HepG2 (cell line): ENCODE measurements around the gene MUC4. TPM values are rescaled to one million over a fixed set of nuclear protein-coding genes. Genes with fewer than 3 reads are reported as not detected.
A peak's percentile ranks its signal among the peaks of the same experiment; 100 is the strongest.

Experiments used
- ATAC-seq: fragments of 200-7000 bp; cut with Tn5 transposase; 3 replicates; pipeline ENCODE4 v1.9.1; 2020; ENCODE audit warnings: mild to moderate bottlenecking, moderate library complexity
- BruUV-seq: library from RNA; stranded (reverse); fragments of 400-500 nt; replicated peaks from 2 replicates; lab custom pipeline; 2021; lab: Mats Ljungman, UMichigan
- CTCF ChIA-PET: fragments of 300-600 bp; formaldehyde crosslinking; extraction: SDS; loops from one replicate; lab custom pipeline; 2021; ENCODE audit warnings: low total read pairs, inconsistent platforms, low intra/inter-chr PET ratio; lab: Yijun Ruan, JAX
- POLR2A ChIA-PET: fragments of 350-600 bp; sonication (Branson Sonifier 250); formaldehyde crosslinking; loops from one replicate; lab custom pipeline; 2020; ENCODE audit warnings: antibody characterized with exemption, inconsistent platforms; lab: Yijun Ruan, JAX
- DNase-seq: peaks from one replicate; pipeline ENCODE4 v3.0.0-alpha.2; 2015; ENCODE audit warnings: low spot score
- FAIRE-seq: peaks from 3 replicates; lab custom pipeline; 2011; peaks lifted over from hg19 to GRCh38; lab: Jason Lieb, UNC
- H2AFZ ChIP-seq: one replicate; pipeline ENCODE4 v1.6.1; 2011; ENCODE audit warnings: low read length, inconsistent platforms
- H3K27ac ChIP-seq: fragments of 300-600 bp; 3 replicates; pipeline ENCODE4 v1.8.0; 2011; ENCODE audit warnings: mixed run types, mild to moderate bottlenecking, mixed read lengths, low read length, inconsistent platforms; ENCODE audit not compliant: insufficient read depth; ENCODE audit errors: extremely low read length
- H3K27me3 ChIP-seq, 2 experiments: fragments of 200-600 bp in 1 of 2; 2 replicates in 1 of 2; 3 replicates in 1 of 2; pipeline versions ENCODE4 v1.6.0 to v1.8.0; 2011; ENCODE audit warnings: low read length in 2 of 2, mild to moderate bottlenecking in 2 of 2, moderate library complexity in 2 of 2, inconsistent platforms in 1 of 2; ENCODE audit not compliant: insufficient read depth in 2 of 2, control insufficient read depth in 1 of 2
- H3K36me3 ChIP-seq, 2 experiments: fragments of 200-600 bp in 1 of 2; replicated peaks in 1 of 2; 2 replicates in 1 of 2; 3 replicates in 1 of 2; pipeline versions ENCODE4 v1.5.1 to v1.8.0; 2011; ENCODE audit warnings: low read length in 2 of 2, inconsistent platforms in 1 of 2; ENCODE audit not compliant: insufficient read depth in 2 of 2, control insufficient read depth in 1 of 2
- H3K4me1 ChIP-seq: 2 replicates; pipeline ENCODE4 v1.5.1; 2012; ENCODE audit warnings: low read length, inconsistent platforms; ENCODE audit not compliant: insufficient read depth
- H3K4me2 ChIP-seq: 2 replicates; pipeline ENCODE4 v1.6.0; 2011; ENCODE audit warnings: low read depth, low read length, inconsistent platforms
- H3K4me3 ChIP-seq, 3 experiments: fragments of 200-600 bp in 1 of 3; sonication (generic), shearing (Covaris generic) in 1 of 3; replicated peaks in 1 of 3; 2 replicates each; pipeline ENCODE4 v1.5.1; 2011 to 2016; ENCODE audit warnings: low read length in 3 of 3, inconsistent platforms in 2 of 3, low read depth in 2 of 3, mild to moderate bottlenecking in 2 of 3, control low read depth in 1 of 3, mixed read lengths in 1 of 3; ENCODE audit not compliant: insufficient read depth in 1 of 3
- H3K79me2 ChIP-seq: one replicate; pipeline ENCODE4 v1.6.1; 2011; ENCODE audit warnings: low read length, inconsistent platforms; ENCODE audit not compliant: insufficient read depth
- H3K9ac ChIP-seq: 2 replicates; pipeline ENCODE4 v1.6.0; 2011; ENCODE audit warnings: mild to moderate bottlenecking, low read depth, low read length, inconsistent platforms; ENCODE audit not compliant: insufficient read depth
- H3K9me3 ChIP-seq: 2 replicates; pipeline ENCODE4 v1.5.1; 2012; ENCODE audit warnings: mild to moderate bottlenecking, low read length
- H4K20me1 ChIP-seq: 2 replicates; pipeline ENCODE4 v1.6.0; 2011; ENCODE audit warnings: inconsistent platforms, mild to moderate bottlenecking, low read length, moderate library complexity; ENCODE audit not compliant: insufficient read depth
- NKX3-1 ChIP-seq: sonication (generic); formaldehyde crosslinking; IDR thresholded peaks from 2 replicates; pipeline ENCODE4 v1.5.0; 2020; ENCODE audit warnings: missing genetic modification reagents
- POLR2A ChIP-seq, 2 experiments: IDR thresholded peaks; 2 replicates each; pipeline ENCODE4 v1.6.1; 2011; ENCODE audit warnings: low read depth in 2 of 2, low read length in 2 of 2, mild to moderate bottlenecking in 1 of 2, moderate library complexity in 1 of 2; ENCODE audit not compliant: insufficient read depth in 1 of 2
- SOX6 ChIP-seq, 2 experiments: fragments of 450-650 bp in 1 of 2; sonication (generic) in 1 of 2; formaldehyde crosslinking in 1 of 2; IDR thresholded peaks; 2 replicates each; pipeline versions ENCODE4 v1.4.0 to v1.6.1; 2017 to 2020; ENCODE audit warnings: antibody characterized with exemption in 1 of 2, mild to moderate bottlenecking in 1 of 2, missing genetic modification reagents in 1 of 2
- SP140L ChIP-seq: sonication (generic); formaldehyde crosslinking; IDR thresholded peaks from 2 replicates; pipeline ENCODE4 v1.4.0; 2020; ENCODE audit warnings: missing genetic modification reagents, borderline replicate concordance
- SP5 ChIP-seq: IDR thresholded peaks from 2 replicates; pipeline ENCODE4 v1.6.1; 2016; ENCODE audit warnings: low read depth, borderline replicate concordance
- SSRP1 ChIP-seq: IDR thresholded peaks from 2 replicates; pipeline ENCODE4 v1.6.1; 2016; ENCODE audit warnings: control low read depth
- ZNF496 ChIP-seq: sonication (generic); formaldehyde crosslinking; IDR thresholded peaks from 2 replicates; pipeline ENCODE4 v1.8.1; 2023; ENCODE audit warnings: mild to moderate bottlenecking, moderate library complexity, missing genetic modification reagents; ENCODE audit not compliant: insufficient replicate concordance
- WGBS: methylation state at CpG from one replicate; pipeline ENCODE4 v1.1.6; 2017; ENCODE audit warnings: low lambda C conversion rate; 5-methylcytosine and 5-hydroxymethylcytosine counted together
- in situ Hi-C: cut with HindIII; loops from 2 replicates; pipeline ENCODE4 v1.10.0; 2017; ENCODE audit warnings: low pct_unique_long_range_greater_than_20kb; ENCODE audit not compliant: extremely low pct_ligation_motif_present
- intact Hi-C: fragments of 100-400 bp; cut with micrococcal nuclease; formaldehyde crosslinking; loops from one replicate; pipeline ENCODE4 v1.10.0; 2022; ENCODE audit not compliant: unreplicated experiment
- polyA plus RNA-seq, 8 experiments: library from polyadenylated mRNA; depleted of rRNA in 3 of 8; stranded (reverse) in 7 of 8; unstranded in 1 of 8; fragments of >200 nt; fragmentation: Illumina TruSeq in 4 of 8; extraction: Trizol in 4 of 8; gene quantifications; 2 replicates each; pipeline versions ENCODE4 v1.2.1 to v1.2.3, GENCODE V29; 2011 to 2016; ENCODE audit warnings: low read depth in 4 of 8, missing spikeins in 1 of 8, mixed read lengths in 1 of 8; ENCODE audit not compliant: insufficient read depth in 1 of 8
- total RNA-seq, 5 experiments: library from RNA; depleted of rRNA; stranded (reverse); fragments of >200 nt; fragmentation: Illumina TruSeq; extraction: Trizol; gene quantifications; 2 replicates each; pipeline ENCODE4 v1.2.3, GENCODE V29; 2016; ENCODE audit warnings: low read depth in 1 of 5
- TF ChIP-seq, protein P1 (sequence below): sonication (generic); formaldehyde crosslinking; IDR thresholded peaks from 2 replicates; pipeline ENCODE4 v1.4.0; 2020; ENCODE audit warnings: missing genetic modification reagents

MUC4 gene
- total and polyA plus RNA-seq, 2 of the 13 experiments (the other 11 are each of a cell fraction or from before 2014, with no cell fraction given) = not detected

DNA sequence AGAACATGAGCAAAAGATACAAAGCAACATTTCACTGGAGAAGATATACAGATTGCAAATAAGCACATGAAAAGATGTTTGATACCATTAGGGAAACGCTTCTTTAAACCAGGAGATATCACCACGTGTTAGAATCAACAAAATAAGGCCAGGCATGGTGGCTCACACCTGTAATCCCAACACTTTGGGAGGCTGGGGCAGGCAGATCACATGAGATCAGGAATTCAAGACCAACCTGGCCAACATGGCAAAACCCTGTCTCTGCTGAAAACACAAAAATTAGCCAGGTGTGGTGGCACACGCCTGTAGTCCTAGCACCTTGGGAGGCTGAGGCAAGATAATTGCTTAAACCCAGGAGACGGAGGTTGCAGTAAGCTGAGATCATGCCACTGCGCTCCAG, 111.4 kb downstream of the MUC4 start:
- intact Hi-C loops = no loop called here
- H3K4me3 ChIP-seq = no peak overlapping the region
- no peaks in the 10 kb centered on the region for H3K9me3 ChIP-seq
- H3K36me3 ChIP-seq = peaks cover 0 to 2% of the 10 kb centered on the region in 2 experiments; a peak in 1 of 5 replicates
- H3K79me2 ChIP-seq = no peaks in the 10 kb centered on the region
- 93% methylated on average over 5 of the region's 5 CpGs for WGBS
- TF ChIP-seq SSRP1 (CRISPR knock-in tag) (peak; percentile 19; the same call in 1 of the 2 replicates), SP5 (CRISPR knock-in tag) (no peak)
- TF ChIP-seq, all 625 proteins: peak for 1
- no peak overlapping the region for H2AFZ ChIP-seq
- H4K20me1 ChIP-seq = no peaks in the 10 kb centered on the region
- no peak overlapping the region for H3K4me2 ChIP-seq
- no peak overlapping the region for H3K9ac ChIP-seq
- no peaks in the 10 kb centered on the region for H3K4me1 ChIP-seq
- DNase-seq (no peak), FAIRE-seq (no peak), ATAC-seq (no peak)
- in situ Hi-C loops = no loop called here
- H3K27ac ChIP-seq = no peak overlapping the region
- ChIA-PET POLR2A (no interaction called here), CTCF (no interaction called here)
- BruUV-seq = no TSS peak
- no peaks in the 10 kb centered on the region for H3K27me3 ChIP-seq

DNA sequence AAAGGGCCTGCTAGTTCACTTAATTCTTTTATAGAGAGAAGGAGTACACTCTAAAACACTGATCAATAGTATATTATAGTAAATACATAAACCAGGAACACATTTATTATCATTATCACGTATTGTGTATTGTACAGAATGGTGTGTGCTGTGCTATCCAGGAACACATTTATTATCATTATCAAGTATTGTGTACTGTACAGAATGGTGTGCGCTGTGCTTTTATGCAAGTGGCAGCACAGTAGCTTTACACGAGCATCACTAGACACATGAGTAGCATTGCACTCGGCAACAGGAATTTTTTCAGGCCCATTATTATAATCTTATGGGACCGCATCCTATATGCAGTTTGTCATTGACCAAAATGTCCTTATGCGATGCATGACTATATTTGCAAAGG, 111.9 kb downstream of the MUC4 start:
- intact Hi-C loops = no loop called here
- no peaks in the 10 kb centered on the region for H3K27me3 ChIP-seq
- CTCF ChIA-PET = no interaction called here
- H3K27ac ChIP-seq = no peak overlapping the region
- no peaks in the 10 kb centered on the region for H4K20me1 ChIP-seq
- no peaks in the 10 kb centered on the region for H3K4me1 ChIP-seq
- BruUV-seq = no TSS peak
- POLR2A ChIA-PET = no interaction called here
- 84% methylated on average over 6 of the region's 6 CpGs for WGBS
- no peaks in the 10 kb centered on the region for H3K79me2 ChIP-seq
- TF ChIP-seq ZNF496 (CRISPR knock-in tag) (no peak), POLR2A (IDR thresholded peaks at IDR 0.05; ENCODE audit: insufficient read depth in 1 of 2, low read depth in 2 of 2, low read length in 2 of 2) (peak in 1 of 2 experiments; percentile 38; a peak in 1 of 4 replicates), NKX3-1 (CRISPR knock-in tag) (no peak), SP140L (no peak), SOX6 (IDR thresholded peaks at IDR 0.05) (no peak), SOX6 (CRISPR knock-in tag; IDR thresholded peaks at IDR 0.05) (no peak)
- TF ChIP-seq, protein P1, sequence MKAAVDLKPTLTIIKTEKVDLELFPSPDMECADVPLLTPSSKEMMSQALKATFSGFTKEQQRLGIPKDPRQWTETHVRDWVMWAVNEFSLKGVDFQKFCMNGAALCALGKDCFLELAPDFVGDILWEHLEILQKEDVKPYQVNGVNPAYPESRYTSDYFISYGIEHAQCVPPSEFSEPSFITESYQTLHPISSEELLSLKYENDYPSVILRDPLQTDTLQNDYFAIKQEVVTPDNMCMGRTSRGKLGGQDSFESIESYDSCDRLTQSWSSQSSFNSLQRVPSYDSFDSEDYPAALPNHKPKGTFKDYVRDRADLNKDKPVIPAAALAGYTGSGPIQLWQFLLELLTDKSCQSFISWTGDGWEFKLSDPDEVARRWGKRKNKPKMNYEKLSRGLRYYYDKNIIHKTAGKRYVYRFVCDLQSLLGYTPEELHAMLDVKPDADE (CRISPR knock-in tag) = no peak
- TF ChIP-seq, all 625 proteins: peak for 1
- DNase-seq = no peak
- peaks cover 0 to 2% of the 10 kb centered on the region in 2 experiments; a peak in 1 of 5 replicates for H3K36me3 ChIP-seq
- FAIRE-seq = no peak
- no peak for ATAC-seq
- H3K4me2 ChIP-seq = no peak overlapping the region
- in situ Hi-C loops = loop anchor here (25.0 kb wide), 1 partner anchor 262 kb away; no protein-coding TSS in a partner anchor
- H3K4me3 ChIP-seq = no peak overlapping the region
- H2AFZ ChIP-seq = no peak overlapping the region
- no peak overlapping the region for H3K9ac ChIP-seq
- no peaks in the 10 kb centered on the region for H3K9me3 ChIP-seq
